HepG2 (cell line): ENCODE data around the gene KCNK17. TPM values are rescaled to one million over a fixed set of nuclear protein-coding genes. Genes with fewer than 3 reads are reported as not detected.

Source experiments
- ELF4 ChIP-seq: sonication (generic); formaldehyde crosslinking; IDR thresholded peaks from 2 replicates; pipeline ENCODE4 v1.5.0; 2020; ENCODE audit warnings: missing genetic modification reagents, mild to moderate bottlenecking, moderate library complexity, borderline replicate concordance
- GATAD2A ChIP-seq: IDR thresholded peaks from 2 replicates; pipeline ENCODE4 v1.6.1; 2016
- NR2C2 ChIP-seq: sonication (generic); formaldehyde crosslinking; IDR thresholded peaks from 2 replicates; pipeline ENCODE4 v1.4.0; 2020; ENCODE audit warnings: missing genetic modification reagents, mild to moderate bottlenecking, moderate library complexity, borderline replicate concordance
- SOX5 ChIP-seq: IDR thresholded peaks from 2 replicates; pipeline ENCODE4 v1.6.1; 2016; ENCODE audit warnings: borderline replicate concordance
- TBX2 ChIP-seq: sonication (generic); formaldehyde crosslinking; IDR thresholded peaks from 2 replicates; pipeline ENCODE4 v1.5.0; 2020; ENCODE audit warnings: missing genetic modification reagents, mild to moderate bottlenecking, borderline replicate concordance
- TRIM24 ChIP-seq: sonication (generic); formaldehyde crosslinking; IDR thresholded peaks from 2 replicates; pipeline ENCODE4 v1.8.0; 2022; ENCODE audit warnings: mild to moderate bottlenecking, missing genetic modification reagents
- ZNF644 ChIP-seq: IDR thresholded peaks from 2 replicates; pipeline ENCODE4 v1.6.1; 2016; ENCODE audit warnings: low read depth
- polyA plus RNA-seq, 8 experiments: library from polyadenylated mRNA; depleted of rRNA in 3 of 8; stranded (reverse) in 7 of 8; unstranded in 1 of 8; fragments of >200 nt; fragmentation: Illumina TruSeq in 4 of 8; extraction: Trizol in 4 of 8; gene quantifications; 2 replicates each; pipeline versions ENCODE4 v1.2.1 to v1.2.3, GENCODE V29; 2011 to 2016; ENCODE audit warnings: low read depth in 4 of 8, missing spikeins in 1 of 8, mixed read lengths in 1 of 8; ENCODE audit not compliant: insufficient read depth in 1 of 8
- total RNA-seq, 5 experiments: library from RNA; depleted of rRNA; stranded (reverse); fragments of >200 nt; fragmentation: Illumina TruSeq; extraction: Trizol; gene quantifications; 2 replicates each; pipeline ENCODE4 v1.2.3, GENCODE V29; 2016; ENCODE audit warnings: low read depth in 1 of 5
- TF ChIP-seq, protein P1 (sequence below): sonication (generic); formaldehyde crosslinking; IDR thresholded peaks from 2 replicates; pipeline ENCODE4 v1.5.0; 2020; ENCODE audit warnings: mild to moderate bottlenecking, missing genetic modification reagents, borderline replicate concordance
- TF ChIP-seq, protein P2 (sequence below), 2 experiments: fragments of 450-650 bp in 1 of 2; sonication (generic) in 1 of 2; formaldehyde crosslinking; IDR thresholded peaks; 2 replicates each; pipeline versions ENCODE4 v1.5.0 to v1.8.0; 2020 to 2022; ENCODE audit warnings: mild to moderate bottlenecking in 1 of 2, missing genetic modification reagents in 1 of 2
- TF ChIP-seq, protein P3 (sequence below): sonication (generic); formaldehyde crosslinking; IDR thresholded peaks from 2 replicates; pipeline ENCODE4 v1.4.0; 2020; ENCODE audit warnings: mild to moderate bottlenecking, missing genetic modification reagents
- TF ChIP-seq, protein P4 (sequence below), 2 experiments: sonication (generic) in 1 of 2; formaldehyde crosslinking in 1 of 2; IDR thresholded peaks; 2 replicates each; pipeline versions ENCODE4 v1.6.1 to v1.9.0; 2014 to 2022; ENCODE audit warnings: antibody characterized with exemption in 1 of 2, borderline replicate concordance in 1 of 2, inconsistent platforms in 1 of 2, low read depth in 1 of 2, missing genetic modification reagents in 1 of 2

The KCNK17 gene
- total and polyA plus RNA-seq, 2 of the 13 experiments (the other 11 are each of a cell fraction or from before 2014, with no cell fraction given) = not detected

DNA sequence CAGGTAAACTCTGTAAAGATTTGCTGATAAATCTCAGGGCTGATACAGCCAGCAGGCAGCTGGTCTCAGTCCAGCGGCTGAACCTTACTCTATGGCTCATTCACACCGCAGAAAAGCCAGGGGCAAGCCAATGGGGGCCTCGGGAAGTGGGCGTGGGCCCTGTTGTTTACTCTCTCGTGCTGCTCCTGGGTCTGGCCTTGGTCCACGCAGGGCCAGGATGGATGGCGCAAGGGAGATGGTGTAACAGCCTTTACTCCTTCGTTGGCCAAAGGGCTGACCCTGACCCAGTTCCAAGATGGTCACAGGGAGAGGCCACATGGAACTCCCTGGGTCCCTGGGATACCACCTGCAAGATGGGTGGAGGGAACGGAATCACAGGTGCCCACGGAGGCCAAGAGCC lies 16.2 kb downstream of the KCNK17 start (continued):
- TF ChIP-seq, protein P1, sequence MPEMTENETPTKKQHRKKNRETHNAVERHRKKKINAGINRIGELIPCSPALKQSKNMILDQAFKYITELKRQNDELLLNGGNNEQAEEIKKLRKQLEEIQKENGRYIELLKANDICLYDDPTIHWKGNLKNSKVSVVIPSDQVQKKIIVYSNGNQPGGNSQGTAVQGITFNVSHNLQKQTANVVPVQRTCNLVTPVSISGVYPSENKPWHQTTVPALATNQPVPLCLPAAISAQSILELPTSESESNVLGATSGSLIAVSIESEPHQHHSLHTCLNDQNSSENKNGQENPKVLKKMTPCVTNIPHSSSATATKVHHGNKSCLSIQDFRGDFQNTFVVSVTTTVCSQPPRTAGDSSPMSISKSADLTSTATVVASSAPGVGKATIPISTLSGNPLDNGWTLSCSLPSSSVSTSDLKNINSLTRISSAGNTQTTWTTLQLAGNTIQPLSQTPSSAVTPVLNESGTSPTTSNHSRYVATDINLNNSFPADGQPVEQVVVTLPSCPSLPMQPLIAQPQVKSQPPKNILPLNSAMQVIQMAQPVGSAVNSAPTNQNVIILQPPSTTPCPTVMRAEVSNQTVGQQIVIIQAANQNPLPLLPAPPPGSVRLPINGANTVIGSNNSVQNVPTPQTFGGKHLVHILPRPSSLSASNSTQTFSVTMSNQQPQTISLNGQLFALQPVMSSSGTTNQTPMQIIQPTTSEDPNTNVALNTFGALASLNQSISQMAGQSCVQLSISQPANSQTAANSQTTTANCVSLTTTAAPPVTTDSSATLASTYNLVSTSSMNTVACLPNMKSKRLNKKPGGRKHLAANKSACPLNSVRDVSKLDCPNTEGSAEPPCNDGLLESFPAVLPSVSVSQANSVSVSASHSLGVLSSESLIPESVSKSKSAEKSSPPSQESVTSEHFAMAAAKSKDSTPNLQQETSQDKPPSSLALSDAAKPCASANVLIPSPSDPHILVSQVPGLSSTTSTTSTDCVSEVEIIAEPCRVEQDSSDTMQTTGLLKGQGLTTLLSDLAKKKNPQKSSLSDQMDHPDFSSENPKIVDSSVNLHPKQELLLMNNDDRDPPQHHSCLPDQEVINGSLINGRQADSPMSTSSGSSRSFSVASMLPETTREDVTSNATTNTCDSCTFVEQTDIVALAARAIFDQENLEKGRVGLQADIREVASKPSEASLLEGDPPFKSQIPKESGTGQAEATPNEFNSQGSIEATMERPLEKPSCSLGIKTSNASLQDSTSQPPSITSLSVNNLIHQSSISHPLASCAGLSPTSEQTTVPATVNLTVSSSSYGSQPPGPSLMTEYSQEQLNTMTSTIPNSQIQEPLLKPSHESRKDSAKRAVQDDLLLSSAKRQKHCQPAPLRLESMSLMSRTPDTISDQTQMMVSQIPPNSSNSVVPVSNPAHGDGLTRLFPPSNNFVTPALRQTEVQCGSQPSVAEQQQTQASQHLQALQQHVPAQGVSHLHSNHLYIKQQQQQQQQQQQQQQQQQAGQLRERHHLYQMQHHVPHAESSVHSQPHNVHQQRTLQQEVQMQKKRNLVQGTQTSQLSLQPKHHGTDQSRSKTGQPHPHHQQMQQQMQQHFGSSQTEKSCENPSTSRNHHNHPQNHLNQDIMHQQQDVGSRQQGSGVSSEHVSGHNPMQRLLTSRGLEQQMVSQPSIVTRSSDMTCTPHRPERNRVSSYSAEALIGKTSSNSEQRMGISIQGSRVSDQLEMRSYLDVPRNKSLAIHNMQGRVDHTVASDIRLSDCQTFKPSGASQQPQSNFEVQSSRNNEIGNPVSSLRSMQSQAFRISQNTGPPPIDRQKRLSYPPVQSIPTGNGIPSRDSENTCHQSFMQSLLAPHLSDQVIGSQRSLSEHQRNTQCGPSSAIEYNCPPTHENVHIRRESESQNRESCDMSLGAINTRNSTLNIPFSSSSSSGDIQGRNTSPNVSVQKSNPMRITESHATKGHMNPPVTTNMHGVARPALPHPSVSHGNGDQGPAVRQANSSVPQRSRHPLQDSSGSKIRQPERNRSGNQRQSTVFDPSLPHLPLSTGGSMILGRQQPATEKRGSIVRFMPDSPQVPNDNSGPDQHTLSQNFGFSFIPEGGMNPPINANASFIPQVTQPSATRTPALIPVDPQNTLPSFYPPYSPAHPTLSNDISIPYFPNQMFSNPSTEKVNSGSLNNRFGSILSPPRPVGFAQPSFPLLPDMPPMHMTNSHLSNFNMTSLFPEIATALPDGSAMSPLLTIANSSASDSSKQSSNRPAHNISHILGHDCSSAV (CRISPR knock-in tag) = no peak
- TF ChIP-seq, protein P2, sequence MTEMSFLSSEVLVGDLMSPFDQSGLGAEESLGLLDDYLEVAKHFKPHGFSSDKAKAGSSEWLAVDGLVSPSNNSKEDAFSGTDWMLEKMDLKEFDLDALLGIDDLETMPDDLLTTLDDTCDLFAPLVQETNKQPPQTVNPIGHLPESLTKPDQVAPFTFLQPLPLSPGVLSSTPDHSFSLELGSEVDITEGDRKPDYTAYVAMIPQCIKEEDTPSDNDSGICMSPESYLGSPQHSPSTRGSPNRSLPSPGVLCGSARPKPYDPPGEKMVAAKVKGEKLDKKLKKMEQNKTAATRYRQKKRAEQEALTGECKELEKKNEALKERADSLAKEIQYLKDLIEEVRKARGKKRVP (CRISPR knock-in tag; IDR thresholded peaks at IDR 0.05) = peak in 1 of 2 experiments; percentile 73; a peak in 2 of 4 replicates
- TF ChIP-seq SOX5 (CRISPR knock-in tag) = no peak
- peak; percentile 85 for TF ChIP-seq ZNF644 (CRISPR knock-in tag)
- peak; percentile 59; the same call in 1 of the 2 replicates for TF ChIP-seq NR2C2 (CRISPR knock-in tag)
- TF ChIP-seq, protein P3, sequence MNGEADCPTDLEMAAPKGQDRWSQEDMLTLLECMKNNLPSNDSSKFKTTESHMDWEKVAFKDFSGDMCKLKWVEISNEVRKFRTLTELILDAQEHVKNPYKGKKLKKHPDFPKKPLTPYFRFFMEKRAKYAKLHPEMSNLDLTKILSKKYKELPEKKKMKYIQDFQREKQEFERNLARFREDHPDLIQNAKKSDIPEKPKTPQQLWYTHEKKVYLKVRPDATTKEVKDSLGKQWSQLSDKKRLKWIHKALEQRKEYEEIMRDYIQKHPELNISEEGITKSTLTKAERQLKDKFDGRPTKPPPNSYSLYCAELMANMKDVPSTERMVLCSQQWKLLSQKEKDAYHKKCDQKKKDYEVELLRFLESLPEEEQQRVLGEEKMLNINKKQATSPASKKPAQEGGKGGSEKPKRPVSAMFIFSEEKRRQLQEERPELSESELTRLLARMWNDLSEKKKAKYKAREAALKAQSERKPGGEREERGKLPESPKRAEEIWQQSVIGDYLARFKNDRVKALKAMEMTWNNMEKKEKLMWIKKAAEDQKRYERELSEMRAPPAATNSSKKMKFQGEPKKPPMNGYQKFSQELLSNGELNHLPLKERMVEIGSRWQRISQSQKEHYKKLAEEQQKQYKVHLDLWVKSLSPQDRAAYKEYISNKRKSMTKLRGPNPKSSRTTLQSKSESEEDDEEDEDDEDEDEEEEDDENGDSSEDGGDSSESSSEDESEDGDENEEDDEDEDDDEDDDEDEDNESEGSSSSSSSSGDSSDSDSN (CRISPR knock-in tag) = peak; percentile 38; the same call in 1 of the 2 replicates
- peak; percentile 95 for TF ChIP-seq GATAD2A (CRISPR knock-in tag)
- TF ChIP-seq ELF4 (CRISPR knock-in tag) = no peak
- TF ChIP-seq TRIM24 (CRISPR knock-in tag) = peak; percentile 76; the same call in 1 of the 2 replicates
- TF ChIP-seq, protein P4, sequence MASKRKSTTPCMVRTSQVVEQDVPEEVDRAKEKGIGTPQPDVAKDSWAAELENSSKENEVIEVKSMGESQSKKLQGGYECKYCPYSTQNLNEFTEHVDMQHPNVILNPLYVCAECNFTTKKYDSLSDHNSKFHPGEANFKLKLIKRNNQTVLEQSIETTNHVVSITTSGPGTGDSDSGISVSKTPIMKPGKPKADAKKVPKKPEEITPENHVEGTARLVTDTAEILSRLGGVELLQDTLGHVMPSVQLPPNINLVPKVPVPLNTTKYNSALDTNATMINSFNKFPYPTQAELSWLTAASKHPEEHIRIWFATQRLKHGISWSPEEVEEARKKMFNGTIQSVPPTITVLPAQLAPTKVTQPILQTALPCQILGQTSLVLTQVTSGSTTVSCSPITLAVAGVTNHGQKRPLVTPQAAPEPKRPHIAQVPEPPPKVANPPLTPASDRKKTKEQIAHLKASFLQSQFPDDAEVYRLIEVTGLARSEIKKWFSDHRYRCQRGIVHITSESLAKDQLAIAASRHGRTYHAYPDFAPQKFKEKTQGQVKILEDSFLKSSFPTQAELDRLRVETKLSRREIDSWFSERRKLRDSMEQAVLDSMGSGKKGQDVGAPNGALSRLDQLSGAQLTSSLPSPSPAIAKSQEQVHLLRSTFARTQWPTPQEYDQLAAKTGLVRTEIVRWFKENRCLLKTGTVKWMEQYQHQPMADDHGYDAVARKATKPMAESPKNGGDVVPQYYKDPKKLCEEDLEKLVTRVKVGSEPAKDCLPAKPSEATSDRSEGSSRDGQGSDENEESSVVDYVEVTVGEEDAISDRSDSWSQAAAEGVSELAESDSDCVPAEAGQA (IDR thresholded peaks at IDR 0.05; ENCODE audit: low read depth) = no peak
- TF ChIP-seq, protein P4 (CRISPR knock-in tag; IDR thresholded peaks at IDR 0.05; ENCODE audit: borderline replicate concordance) = no peak
- TF ChIP-seq TBX2 = 0 out of 2 replicates have a peak, but pooled peaks have one; percentile 18
